HG03095 (cell line): ENCODE measurements around the gene LTBP1.

Experiments used
- ATAC-seq: cut with Tn5 transposase; IDR thresholded peaks from one replicate; pipeline ENCODE4 v1.9.1; 2021; ENCODE audit warnings: moderate library complexity; ENCODE audit not compliant: unreplicated experiment

LTBP1 gene

DNA sequence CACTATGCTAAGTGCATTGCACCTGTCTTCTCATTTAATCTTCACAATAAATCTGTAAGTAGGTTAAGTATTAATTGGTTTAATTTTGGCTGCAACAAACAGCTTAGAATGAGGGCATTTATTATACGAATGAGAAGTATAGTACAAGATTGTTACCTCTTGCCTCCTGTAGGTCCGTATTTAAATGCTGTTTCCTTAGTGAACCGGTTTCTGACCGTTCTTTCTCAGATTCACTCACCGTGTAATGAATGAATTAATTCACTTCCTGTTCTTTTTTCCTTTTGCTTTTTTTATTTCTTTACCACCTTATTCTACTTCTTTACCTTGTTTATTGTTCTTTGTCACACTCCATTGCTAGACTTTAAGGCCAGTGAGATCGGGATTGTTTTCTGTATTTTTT lies 375.9 kb downstream of the LTBP1 start:
- no peak for ATAC-seq

DNA sequence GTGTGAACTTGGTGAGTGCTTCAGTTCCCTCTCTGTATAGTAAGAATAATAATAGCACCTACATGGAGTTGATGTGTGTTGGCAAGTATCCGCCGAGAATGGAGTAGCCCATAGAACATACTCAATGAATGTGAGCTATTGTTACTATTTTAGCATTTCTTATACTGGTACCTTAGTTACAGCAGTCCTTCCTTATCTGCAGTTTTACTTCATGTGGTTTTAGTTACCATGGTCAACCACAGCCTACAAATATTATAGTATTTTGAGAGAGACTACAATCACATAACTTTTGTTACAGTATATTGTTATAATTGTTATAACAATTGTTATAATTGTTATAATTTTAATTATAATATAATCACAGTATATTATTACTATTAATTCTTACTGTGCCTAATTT lies 377.2 kb downstream of the LTBP1 start:
- no peak for ATAC-seq

DNA sequence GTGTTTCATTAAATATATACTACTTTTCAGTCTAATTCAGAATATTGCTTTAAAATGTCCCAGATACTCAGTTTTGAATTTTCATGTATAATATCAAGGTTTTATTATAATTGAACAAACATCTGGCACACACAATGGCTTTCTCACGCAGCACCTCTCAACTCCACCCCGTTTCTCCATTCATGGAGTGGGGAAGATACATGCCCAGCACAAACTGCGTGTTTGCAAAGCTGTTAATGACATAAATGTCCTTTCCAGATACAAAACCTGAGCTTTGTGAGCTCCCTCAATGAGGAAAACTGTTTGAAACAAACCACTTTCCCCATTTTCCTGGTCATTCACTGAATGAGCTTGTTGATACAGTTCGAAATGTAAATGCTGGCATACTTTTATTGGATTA lies 379.3 kb downstream of the LTBP1 start:
- ATAC-seq: no peak

DNA sequence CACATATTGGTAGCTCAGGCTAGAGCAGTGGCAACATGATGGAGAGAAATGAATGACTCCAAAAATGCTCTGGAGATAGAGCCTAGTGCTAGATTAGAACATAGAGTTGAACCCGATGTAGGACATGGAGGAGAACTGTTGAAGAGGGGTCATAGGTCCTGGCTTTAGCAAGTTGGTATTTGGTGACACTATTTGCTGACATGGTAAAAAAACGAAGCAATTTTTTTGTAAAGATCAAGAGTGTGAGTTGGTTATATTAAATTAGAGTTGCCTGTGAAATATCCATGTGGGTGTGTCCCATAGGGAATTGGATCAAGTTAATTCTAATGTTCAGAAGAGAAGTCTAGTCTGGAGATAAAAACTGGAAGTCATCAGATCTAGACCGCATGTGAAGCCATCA lies 386.7 kb downstream of the LTBP1 start:
- ATAC-seq: no peak

DNA sequence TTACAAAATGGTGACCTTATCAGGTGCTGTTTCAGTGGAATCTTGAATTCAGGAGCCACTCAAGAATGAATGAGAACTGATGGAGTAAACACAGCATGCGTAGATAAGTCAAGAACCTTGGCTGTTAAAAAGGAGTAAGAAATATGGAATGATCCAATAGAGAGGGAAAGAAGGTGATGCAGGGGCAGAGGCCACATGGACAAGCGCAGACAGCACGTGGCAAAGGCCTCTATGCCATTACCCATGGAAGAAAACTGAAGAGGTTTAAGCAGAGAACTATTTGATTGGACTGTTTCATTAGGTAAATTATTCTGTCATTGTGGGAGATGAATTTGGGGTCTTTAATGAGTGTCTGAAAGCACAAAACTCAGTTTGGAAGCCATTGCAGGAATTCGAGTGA lies 387.3 kb downstream of the LTBP1 start:
- no peak for ATAC-seq

DNA sequence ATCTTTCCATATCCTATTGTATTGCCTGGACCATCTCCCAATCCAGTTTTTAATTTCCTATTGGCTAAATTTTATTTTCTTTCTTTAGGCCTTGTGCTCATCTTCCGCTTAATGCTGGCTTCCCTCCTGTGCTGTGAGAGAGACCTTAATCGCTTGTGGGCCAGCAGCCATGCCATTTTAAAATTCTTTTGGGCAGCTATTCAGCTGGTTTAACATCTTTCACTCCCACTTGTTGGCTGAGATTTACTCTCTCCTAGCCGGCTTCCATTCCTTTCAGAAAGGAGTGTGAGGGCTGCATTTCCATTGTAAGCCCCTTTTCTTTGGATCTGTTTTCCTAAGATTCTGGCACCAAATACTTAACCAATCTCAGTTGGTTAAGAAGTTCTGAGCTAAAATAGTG lies 388.8 kb downstream of the LTBP1 start:
- ATAC-seq: no peak

DNA sequence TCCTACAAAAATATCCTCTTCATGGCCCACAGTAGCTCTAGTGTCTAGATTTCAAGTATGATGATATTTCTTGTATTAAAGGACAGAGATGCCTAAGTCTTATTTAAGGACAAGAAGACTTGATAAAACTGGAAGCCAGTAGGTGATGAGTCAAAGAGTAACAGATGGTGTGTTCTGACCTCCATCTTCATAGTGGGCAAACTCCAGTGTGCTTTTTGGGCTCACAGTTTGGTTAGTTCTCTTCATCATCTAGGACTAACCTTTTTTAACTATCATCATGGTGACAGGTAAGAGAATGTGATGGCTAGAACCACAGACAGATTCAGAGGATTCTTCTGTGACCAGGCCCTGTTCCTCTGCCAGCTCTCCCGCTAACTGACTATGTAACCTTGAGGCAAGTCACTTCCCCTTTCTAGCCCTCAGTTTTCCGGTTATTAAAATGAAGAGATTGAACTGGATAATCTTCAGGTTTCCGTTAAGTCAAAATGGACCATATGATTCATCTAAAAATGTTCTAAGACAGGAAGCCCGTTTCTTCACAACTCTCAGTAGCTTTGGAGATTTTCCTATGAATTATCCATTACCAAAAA lies 389.4 kb downstream of the LTBP1 start:
- ATAC-seq: no peak

DNA sequence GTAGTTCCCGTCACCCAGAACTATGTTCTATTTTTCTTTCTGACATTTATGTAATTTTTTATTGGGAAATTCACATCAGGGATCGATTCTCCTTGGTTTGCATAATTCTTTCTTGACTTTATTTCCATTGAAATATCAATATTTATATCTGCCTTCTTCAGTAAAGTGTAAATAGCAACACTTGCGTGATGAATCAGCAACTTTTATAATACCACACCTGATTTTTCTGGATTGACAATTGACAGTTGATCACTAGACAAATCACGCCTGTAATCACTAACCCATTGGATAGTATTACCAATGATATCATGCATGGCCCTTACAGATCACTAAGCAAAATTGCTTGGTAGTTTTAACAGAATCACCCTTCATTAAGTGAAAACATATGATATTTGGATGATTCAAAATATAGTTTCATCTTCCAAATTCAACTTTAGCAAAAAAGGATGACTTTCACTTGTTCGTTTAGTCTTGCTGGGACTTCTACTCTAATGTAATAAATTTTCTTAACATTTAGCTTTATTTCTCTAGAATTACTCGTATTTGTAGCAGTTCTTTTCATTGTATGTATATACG lies 390.7 kb downstream of the LTBP1 start:
- ATAC-seq: no peak

DNA sequence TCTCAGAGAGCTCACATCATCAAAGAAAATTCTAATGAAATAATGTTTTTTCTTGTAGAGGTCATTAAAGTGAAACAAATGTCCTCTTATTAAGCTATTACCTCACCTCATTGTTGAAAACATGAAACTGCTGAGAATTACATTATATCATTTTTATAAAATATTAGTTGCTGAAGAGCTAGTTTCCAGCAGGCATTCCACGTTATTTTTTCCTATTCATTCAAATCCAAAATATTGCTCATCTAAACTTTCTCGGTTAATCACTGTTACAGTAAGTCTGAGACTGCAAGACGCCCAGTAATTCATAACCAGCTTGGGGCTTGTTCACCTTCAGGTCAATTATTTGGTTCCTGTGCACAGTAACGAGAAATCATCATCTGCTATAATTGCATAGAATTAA lies 391.2 kb downstream of the LTBP1 start:
- no peak for ATAC-seq

DNA sequence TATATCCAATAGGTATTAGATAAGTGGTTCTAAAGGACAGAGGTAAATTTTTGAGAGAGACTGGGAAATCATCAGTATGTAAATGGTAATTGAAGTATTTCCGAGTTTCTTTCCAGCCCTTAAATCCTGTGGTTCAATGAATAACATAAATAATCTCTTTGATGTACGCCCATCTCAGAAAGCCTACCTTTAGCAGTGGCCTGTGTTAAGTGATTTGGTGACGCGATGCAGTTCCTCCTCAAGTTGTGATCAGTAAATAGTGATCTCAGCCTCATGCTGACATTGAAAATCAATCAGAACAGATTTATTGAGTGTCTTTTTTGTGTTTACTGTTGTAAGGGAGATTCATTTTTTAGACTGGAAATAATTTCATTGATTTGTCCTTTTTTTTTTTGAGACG lies 392.5 kb downstream of the LTBP1 start:
- no peak for ATAC-seq

DNA sequence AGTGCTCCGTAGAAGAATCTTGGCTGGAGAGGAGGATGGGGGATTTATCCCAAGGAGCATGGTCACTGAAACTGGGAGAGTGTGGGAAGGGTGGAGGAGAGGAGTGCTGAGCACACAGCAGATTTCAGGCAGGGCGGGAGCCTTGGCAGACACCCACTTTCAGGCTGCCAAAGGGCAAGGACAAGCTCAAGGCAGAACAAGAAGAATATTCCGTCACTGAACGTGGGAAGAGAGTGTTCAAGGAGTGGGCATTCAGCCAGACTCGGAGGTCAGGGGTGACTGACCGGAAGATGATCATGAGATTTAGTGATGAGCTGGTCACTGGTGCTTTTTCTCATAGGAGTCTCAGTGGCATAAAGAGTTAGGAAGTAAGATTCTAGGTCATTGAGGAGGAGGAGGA lies 393.5 kb downstream of the LTBP1 start:
- no peak for ATAC-seq

DNA sequence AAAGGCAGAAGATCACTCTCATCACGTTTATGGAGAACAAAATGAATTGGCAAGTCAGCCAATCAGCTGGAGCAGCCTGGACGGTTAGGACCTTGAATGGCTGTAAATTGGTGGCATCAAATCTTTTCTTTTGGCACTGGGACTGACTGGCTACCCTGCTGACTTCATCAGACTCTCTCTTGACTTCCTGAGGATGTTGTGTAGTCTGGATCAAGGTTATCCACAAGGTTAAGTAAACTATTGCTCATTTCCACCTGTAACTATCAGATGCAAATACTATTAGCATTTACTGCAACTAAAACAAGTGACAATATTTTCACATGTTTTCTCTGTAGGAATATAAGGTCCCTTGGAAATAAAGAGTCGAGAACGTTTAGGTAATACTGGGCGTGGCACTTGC lies 395.4 kb downstream of the LTBP1 start:
- ATAC-seq: no peak

DNA sequence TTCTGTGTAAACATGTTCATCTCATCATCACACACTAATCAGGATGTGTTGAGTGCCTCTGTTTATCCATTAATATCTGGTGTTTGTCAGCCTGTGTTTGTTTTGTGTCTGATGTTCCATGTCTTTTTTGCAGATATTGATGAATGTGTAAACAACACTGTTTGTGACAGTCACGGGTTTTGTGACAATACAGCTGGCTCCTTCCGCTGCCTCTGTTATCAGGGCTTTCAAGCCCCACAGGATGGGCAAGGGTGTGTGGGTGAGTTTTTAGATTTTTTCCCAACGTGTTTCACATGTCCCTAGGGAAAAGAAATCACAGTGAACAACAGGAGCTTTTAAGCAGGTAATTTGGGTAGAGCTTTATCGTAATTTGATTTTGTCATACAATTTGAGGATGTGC lies 396.0 kb downstream of the LTBP1 start:
- ATAC-seq: no peak

DNA sequence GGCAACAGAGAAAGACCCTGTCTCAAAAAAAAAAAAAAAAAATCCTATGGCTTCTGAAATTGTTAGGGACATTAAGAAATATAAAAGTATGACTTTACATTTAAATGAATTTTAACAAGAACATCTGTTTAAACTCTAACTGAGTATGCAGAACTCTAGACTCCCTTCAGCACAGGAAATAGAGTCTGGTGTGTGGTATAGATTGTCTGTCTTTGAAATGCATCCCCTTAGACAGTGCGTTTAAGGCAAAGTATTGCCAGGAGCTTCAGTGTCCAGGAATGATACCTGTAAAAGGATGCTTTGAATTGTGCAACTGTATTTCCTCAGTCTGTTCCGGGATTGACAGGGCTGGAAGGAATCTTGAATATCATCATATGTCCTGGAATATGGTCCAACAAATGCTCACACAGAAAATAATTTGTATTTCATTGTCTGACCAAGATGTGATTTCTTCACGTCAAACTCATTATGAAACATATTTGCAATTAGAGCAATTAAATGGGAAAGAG lies 396.7 kb downstream of the LTBP1 start:
- no peak for ATAC-seq

DNA sequence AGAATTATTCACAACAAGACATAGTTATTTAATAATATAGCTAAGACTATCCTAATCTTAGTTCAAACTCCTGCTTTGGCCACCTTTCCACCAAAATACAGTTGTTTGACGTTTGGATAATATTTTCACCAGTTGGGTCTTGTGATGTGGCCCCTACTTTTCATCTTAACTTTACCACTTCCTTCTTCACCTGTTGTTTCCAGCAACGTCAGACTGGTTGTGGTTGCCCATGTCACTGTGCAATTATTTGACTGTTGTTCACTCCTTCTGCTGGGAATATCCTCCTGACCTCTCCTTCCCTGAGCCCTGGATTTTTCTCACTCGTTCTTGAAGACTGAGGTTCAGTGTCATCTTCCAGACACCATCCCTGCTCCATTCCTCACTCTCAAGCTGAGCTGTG lies 397.5 kb downstream of the LTBP1 start:
- ATAC-seq: no peak

DNA sequence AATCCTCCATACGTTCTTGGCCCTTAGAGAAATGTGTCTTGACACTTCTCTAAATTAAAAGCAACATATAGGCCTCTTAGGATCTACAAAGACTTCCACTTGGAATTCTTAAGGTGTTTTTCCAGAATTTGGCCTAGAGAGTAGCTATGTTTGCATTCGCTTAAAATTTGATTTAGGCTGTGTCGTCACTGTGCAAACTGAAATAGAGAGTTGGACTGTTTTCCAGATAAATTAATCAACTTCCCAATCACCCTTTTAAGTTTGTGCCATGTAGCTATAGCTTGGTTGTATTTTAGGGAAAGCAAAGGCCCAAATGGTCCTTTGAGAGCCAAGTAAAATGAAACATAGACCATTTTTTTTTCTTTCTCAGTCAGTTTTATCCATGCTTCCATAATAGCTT lies 401.1 kb downstream of the LTBP1 start:
- no peak for ATAC-seq

DNA sequence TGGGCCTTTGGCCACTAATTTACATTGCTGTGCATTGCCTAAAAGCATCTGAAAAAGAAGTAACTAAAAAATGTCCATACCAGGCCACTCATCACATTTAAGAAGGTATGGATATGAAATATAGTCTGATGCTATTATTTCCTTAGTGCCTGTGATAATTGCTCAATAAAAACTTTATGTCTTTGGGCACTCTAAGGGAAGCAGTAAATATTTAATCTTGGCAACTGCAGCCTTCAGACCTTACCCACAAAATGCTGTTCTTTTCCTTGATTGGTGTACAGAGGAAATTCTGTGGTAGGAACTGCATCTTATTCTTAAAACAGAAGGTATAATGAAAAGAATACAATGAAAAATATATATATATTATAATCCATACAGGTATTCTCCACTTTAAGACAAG lies 403.9 kb downstream of the LTBP1 start:
- ATAC-seq: no peak

DNA sequence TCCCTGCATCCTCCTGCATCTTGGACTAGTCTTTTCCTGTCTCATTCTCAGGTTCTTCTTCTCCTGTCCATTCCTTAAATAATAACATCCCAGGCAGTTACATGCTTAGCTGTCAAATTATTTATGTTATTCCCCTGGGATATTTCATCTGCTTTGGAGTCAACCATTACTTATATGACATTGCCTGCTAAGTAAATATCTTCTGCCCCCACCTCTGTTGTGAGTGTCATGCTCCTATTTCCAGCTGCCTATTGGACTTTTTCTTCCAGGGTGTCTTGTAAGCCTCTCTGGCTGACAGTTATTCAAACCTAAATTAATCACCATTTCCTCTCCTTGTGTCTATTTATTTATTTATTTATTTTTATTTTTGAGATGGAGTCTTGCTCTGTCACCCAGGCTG lies 405.0 kb downstream of the LTBP1 start:
- no peak for ATAC-seq

DNA sequence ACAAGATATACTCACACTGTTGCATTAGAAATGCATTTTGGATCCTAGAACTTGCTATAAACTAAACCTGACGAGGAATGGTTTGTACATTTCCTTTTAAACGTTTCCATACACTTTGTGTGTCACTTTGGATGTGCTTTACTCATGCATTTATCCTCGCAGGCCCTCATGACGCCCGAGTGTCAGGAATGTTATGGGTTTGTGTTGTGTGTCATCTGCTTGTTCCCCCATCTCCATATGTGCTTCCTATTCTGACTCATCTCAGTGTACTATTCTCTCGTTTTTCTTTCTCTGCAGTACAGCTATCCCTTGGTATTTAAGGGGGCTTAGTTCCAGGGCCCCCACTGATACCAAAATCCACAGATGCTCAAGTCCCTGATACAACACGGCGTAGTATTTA lies 408.2 kb downstream of the LTBP1 start:
- no peak for ATAC-seq

DNA sequence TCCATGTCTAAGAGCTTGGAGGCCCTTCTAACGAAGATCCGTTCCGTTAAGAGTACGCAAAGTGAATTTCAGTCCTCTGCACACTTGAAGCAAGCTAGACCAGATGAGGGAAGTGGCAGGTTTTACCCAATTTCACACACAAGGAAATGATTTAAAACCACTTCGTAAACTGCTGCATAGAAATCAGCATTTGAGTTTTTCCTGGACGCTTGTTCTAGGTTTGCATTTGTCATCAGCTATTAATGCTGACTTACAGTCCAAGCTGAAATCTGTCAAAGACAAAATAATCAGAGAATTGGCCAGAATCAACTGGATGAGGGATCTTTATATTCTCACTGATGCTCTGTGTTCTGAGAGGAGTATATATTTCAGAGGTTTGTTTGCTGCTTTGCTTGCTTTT lies 412.1 kb downstream of the LTBP1 start:
- no peak for ATAC-seq

DNA sequence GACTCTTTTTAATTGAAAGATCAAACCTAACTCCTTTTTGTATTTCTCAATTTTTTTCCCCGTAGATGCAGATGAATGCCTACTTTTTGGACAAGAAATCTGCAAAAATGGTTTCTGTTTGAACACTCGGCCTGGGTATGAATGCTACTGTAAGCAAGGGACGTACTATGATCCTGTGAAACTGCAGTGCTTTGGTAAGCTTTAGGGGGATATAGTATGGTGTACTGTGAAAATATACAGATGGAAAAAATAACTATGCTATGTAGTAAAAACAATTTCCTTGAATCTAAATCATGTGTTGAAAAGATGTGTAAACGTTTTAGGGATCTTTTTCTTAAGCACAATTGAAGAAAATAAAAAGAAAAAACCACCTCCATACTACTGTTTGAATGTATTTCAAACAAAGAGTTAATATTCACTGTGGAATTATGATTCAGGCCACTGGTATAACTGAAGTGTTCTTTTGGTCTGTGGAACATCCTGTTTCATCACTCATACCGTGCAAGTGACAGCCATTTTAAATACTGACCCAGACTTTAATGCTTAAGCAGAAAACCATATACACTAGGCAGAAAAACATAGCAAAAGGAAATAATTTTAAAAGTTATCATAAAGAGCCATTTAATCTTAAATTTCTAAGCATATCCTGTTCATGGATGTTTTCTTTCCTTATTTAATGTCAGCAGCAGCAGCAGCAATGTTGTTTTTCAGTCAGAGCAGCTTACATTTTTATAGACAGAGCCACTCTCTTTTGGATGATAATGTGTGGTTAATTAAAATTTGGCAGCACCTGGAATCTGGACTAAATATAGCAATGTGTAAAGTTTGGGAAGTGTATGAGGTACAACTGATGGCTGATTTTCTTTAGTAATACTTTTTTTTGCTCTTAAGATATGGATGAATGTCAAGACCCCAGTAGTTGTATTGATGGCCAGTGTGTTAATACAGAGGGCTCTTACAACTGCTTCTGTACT lies 416.9 kb downstream of the LTBP1 start:
- ATAC-seq: no peak
